Daoy (cell line): ENCODE measurements around the gene NFYA. TPM values are rescaled to one million over a fixed set of nuclear protein-coding genes. Genes with fewer than 3 reads are reported as not detected.

Experiments used
- DNase-seq: peaks from one replicate; pipeline ENCODE4 v3.0.0-alpha.2; 2015; ENCODE audit warnings: low read depth
- total RNA-seq: library from RNA; depleted of rRNA; stranded (reverse); fragments of >200 nt; shearing (Covaris generic); gene quantifications from 2 replicates; pipeline ENCODE4 v1.2.3, GENCODE V29; 2014

NFYA gene
- total RNA-seq, 1 experiment from 2014 or later, result 13.1 TPM

DNA sequence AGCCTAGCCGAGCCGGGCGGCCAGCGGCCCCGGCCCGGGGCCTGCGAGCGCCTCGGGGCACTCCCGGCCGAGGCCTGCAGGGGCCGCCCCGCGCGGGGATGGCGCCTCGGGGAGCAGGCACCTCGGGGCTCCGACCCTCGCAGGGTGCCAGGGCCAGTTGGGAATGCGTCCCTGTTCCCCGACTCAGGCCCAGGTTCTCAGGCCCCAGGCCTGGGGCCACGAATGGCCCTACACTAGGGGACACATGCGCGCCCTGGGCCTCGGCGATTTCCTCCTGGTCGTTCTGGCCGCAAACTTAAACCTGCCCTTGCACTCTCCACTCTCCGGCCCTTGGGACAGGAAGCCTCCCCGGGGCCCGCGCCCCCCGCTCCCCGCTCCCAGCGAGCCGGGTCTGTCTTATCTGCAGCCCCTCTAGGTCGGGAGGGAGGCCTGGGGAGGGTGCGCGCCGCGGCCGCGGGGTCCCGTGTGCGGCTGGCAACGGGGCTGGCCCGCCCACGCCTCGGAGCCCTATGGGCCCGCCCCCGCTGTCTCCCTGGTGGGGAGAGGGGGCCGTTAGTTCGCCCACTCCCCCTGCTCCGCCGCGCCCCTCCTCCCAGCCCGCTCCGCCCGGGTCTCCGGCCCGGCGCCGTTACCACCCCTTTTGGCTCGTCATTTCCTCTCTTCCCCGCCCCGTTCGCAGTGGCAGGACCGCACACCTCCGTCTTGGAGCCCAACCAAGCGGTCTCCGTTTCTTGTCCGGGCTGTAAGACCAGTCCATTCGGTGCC, 611 bp downstream of the NFYA start:
- DNase-seq, result peak; percentile 94

DNA sequence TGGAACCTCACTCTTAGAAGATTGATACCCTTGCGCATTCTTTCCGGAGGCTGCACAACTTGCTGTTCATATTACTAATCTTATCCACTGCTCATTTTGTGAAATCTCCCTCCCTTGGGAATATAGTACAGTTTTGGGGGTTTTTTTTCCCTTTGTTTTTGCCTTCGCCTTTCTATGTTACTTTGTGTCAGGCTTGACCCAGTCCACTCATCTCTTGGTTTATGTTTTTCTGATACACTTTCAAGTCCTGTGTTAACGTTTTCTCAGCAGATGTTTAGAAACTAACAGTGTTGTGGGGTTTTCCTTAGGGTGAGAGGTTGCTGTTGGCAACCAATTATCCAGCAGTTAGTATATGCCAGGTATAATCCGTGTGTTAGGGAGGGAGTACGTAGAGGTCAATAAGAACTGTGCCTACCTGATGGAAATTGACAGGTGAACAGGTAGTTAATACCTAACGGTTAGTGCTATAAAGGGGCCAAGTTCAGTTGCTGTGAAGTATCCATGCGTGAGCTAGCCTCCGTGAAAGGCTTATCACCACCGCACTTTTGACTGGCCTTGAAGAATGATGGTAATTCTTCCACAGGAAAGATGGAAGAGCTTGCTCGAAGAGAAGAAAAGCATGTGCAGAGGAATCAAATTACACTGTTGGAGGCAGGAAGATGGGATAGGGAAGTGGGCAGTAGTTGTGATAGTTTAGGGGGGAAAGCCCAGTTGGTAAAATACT, 1.4 kb downstream of the NFYA start:
- peak; percentile 35 for DNase-seq

DNA sequence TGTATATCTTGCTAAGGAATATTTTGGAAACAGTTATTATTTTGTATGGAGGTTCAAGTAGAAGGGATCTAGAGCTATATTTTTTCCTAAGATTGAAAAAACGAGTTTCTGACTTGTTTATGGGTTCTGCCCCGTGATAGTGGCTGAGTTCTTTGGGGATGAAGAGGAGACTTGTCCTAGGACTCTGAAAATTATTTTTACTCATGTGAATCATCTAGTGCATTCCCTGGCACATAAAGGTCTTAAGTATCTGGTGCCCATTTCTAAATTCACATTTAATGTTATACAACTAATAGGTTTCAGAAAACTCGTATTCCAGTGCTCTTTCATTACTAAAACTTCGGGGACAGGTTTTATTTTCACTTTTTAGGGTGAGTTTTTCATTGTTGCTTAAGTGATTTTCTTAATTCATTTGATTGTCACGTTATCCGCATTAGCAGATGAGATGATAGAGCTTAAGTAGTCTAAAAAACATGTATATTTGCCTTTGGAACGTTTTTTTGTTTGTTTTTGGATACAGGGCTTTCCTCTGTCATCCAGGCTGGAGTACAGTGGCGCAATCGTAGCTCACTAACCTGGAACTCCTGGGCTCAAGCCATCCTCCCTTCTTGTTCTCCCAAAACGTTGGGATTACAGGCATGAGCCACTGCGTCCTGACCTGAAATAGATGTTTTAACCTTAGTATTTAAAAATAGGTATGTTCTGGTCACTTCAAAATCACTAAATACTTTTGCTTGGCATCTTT, 2.1 kb downstream of the NFYA start:
- DNase-seq, result no peak

DNA sequence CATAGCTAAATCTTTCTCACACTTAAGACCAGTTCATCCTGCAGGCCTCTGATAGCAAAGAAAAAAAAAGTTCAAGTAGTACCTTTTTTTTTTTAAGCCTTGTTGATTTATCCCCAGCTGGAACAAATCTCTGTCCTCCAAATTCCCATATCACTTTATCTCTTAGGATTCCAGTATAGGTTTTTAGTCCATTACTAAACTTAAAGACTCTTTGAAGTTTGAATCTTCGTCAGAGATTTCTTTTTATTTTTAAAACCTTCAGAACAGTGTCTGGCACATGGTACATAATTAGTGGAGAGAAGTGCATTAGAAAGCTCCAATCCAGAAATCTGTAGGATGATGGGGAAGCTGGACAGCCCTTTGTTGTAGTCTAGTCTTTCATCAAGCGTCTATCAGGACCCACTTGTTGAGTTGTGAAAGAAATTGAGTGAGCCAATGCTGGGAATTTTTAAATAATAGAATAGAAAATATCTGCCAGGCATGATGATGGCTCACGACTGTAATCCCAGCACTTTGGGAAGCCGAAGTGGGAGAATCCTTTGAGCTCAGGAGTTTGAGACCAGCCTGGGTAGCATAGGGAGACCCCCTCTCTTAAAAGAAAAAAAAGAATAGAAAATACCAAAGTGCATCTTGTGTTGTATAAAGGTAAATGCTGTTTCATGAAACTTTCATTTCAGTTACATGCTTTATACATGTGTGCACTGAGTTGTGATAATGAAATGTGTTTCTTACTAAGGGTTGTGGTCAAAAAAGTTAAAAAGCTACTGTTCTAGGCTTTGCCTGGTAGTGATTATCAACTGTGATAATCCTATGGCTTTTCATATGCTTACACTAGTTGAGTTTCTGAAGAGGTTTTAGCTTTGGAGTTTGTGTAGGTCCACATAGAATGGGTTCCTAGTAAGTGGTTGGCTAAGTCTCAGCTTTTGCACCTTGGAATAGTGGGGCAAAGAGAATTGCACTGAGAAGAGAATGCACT, 3.2 kb downstream of the NFYA start:
- DNase-seq, result no peak

DNA sequence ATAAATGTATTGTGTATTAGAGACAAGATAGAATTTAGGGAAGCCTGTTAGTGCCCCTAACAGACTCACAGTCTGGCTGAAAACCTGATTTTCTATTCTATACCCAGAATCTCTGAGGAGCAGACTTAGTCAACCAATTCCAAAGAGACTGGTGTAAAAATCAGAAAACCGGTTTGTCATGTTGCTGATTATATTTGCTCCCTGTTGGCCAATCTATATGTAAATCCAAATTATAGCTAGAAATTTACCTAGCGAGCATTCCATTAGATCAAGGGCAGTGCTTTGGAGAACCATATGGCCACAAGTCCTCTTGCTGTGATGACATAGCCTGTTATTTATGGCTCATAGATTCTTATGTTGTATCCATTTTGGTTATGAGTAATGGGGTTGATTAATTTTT, 4.8 kb downstream of the NFYA start:
- no peak for DNase-seq

DNA sequence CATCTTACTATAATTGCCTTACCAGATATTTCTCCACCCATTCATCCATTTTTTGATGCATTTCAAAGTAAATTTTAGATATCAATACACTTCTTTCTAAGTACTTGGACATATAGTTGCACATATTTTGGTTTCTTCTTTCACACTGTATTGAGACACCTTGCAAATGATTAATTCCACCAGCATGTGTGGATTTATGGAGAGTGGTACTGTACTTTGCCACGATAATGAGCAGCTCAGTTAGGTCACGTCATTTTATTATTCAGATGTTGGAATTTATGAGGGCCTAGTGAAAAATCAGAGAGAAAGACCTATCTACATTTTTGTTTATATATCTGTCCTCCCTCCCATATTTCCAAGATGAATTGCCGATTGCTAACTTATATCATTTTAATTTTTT, 5.3 kb downstream of the NFYA start:
- no peak for DNase-seq

DNA sequence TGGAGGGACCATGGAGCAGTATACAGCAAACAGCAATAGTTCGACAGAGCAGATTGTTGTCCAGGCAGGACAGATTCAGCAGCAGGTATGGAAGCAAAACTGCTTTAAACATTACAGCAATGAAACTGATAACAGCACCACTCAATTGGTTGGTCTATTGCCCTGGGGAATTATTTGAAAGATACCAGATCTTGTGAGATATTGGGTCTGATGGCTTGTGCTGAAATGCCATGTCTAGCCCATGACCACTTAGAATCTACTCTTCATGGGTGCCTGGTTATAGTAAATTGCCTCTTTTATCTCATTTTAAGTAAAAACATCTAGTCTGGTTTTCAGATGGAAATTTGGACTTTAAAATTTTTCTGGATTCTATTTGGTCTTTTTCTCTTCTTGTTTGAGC, 6.3 kb downstream of the NFYA start:
- DNase-seq, result no peak

DNA sequence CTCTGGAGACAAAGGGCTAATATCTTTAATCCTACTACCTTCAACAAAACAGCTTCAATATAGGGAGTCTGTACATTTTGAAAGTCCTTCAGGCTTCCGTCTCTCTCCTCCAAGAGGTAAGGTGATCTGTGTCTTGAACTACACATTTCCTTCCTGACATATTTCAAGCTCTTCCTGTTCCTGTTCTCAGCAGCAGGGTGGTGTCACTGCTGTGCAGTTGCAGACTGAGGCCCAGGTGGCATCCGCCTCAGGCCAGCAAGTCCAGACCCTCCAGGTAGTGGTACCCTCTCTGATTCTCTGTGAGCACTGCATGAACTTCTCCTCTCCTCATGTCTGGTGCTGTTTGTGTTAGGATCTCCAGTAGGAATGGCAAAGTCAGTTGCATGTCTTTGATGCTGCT, 7.8 kb downstream of the NFYA start:
- no peak for DNase-seq

DNA sequence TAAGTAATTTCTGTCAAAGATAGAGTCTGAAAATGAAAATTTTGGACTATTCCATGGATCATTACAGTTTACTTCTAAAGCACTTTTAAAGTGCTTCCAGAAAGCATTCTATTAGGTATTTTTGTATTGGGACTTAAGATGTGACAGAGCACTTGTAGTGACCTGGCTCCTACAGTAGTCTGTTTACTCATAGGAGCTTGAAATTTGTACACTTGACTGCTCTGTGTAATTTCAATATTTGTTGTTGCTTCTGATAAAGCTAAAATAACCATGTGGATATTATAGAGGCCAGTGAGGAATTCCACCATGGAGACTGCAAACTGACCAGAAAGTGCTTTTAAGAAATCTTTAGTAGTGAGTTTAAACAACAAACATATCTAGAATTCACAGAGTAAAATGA, 10.3 kb downstream of the NFYA start:
- no peak for DNase-seq

DNA sequence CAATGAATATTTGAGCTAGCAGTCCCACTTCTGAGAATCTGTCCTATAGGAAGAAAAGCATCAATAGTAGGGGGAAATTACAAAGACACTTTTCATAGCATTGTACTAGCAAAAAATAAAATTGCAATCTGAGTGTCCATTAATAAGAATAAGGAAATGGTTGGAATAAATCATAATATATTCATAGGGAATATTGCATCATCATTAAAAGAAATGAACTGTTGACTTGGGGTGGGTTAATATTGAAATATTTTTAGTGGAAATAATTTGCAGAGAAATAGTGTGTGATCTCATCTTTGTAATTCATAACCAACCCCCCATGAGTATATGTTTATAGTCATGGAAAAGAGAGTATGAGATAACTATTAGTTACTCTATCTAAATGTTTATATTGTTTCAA, 12.4 kb downstream of the NFYA start:
- DNase-seq, result no peak

DNA sequence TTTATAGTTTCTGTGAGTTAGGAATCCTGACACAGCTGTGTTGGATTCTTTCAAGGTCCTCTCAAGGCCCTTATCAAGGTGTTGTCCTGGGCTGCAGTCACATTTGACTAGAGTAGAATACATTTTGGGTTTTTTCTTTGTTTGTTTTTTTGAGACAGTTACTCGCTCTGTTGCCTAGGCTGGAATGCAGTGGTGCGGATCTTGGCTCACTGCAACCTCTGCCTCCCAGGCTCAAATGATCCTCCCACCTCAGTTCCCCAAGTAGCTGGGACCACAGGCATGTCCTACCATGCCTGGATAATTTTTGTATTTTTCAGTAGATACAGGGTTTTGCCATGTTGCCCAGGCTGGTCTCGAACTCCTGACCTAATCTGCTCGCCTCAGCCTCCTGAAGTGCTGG, 15.7 kb downstream of the NFYA start:
- DNase-seq, result no peak

DNA sequence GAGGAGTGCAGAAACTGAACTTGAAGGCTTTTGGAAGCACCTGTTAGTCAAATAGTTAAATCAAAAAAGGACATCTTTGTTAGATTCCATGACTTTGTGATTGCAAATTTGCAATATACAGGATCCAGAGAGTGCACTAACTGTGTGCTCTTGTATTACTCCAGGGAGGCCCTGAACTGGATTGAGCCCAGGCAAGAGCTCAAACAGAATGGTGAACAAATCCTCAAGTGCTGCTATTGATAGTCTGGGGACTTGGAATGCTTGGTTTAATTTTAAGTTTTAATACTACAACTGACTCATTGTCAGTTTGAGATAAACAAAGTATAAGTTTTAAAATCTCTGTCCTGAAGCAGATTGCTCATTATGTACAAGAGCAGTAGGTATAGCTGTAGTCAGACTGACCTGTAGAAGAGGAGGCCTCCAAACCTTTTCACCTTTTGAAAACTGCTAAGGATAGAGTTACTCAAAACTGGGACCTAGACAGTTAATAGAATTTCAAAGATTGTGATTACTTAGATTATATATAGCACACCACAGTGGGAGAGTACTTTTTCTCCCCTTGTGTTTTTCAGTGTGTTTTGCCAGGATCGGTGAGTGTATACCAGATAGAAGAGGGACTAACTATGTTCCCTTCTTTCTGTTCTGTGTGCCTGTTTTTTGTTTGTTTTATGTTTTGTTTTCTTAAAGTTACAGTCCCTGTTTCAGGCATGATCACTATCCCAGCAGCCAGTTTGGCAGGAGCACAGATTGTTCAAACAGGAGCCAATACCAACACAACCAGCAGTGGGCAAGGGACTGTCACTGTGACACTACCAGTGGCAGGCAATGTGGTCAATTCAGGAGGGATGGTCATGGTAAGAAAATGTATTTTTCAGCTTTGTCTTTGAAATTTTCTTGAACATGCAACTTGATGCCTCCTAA, 18.3 kb downstream of the NFYA start:
- DNase-seq, result no peak

DNA sequence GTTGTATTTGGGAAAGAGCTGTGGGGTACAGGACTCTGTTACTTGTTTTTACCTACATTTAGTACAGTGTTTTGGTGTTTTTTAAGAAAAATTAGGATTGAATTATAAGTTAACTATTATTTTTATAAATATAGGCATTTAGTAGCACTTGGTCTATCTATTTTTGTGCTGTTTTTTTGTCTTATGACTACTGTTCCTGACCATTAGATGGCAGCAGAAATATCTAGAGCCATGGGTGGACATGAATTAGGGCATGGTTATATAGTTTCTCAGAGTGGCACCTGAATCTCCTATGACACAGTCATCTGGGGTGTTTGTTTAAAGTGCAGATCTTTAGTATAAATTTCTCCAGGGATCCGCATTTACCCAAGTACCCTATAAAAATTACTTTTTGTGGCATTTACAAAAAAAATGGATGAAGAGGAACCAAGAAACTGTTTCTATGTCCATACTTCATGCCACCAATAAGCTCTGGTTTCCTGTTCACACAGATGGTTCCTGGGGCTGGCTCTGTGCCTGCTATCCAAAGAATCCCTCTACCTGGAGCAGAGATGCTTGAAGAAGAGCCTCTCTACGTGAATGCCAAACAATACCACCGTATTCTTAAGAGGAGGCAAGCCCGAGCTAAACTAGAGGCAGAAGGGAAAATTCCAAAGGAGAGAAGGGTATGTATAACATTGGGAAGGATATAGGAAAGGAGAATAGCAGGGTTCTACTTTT, 19.8 kb downstream of the NFYA start:
- DNase-seq, result peak; percentile 5

DNA sequence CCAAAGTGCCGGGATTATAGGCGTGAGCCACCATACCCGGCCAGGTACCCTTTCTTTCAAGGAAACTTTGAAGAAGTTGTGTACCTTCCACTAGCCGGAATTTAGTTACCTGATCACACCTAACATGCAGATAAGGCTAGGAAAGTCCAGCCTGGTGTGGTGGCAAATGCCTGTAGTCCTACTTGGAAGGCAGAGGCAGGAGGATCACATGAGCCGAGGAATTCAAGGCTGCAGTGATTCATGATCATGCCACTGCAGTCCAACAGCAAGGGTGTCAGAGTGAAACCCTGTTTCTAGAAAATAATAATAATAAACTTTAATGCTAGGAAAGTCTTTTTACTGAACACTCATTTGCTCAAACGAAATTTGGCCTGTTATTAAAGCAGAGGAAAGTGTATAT, 21.0 kb downstream of the NFYA start:
- DNase-seq, result no peak

DNA sequence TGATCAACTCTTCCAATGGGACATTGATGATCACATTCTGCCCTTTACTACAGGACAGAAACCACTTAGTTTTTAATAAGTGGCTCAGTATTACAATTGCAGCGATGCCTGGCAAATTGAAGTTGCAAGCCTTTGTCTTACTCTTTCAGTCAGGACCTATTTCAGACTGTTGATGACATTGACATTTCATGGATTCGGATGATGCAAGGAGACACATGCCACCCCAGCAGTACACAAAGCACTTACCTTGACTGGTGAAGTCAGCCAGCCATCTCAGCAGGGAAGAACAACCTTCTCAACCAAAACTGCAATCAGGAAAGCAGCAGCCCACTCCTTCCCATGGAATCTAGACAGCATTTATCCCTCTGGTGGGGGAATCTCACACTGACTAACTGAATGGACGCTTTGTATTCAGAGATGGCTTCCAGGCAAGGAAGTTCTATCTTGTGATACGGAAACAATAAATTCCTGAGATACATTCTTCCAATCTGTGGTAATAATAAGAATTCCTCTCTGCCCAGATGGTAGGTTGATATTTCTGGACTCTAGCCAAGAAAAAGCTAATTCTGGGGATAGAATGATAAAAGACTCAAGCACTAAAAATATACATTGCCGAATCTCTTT, 24.8 kb downstream of the NFYA start:
- peak; percentile 30 for DNase-seq

DNA sequence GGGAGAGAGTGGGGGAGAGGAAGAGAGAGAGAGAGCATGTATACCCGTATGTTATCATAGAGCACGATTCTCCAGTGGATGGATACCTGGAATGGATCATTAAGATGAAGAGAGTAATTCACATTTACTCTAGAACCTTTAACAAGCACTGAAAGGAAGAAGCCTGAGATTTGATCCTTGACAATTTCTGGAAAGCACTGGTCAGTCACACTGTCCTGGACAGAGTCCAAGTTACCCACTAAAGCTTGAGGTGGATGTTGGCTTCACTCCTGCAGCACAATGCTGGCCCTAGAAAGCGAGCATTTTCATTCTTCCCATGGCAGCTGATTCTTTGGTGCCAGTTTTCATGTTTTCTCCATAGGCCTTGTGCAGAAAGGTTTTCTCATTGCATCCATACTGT, 25.6 kb downstream of the NFYA start:
- DNase-seq, result no peak

DNA sequence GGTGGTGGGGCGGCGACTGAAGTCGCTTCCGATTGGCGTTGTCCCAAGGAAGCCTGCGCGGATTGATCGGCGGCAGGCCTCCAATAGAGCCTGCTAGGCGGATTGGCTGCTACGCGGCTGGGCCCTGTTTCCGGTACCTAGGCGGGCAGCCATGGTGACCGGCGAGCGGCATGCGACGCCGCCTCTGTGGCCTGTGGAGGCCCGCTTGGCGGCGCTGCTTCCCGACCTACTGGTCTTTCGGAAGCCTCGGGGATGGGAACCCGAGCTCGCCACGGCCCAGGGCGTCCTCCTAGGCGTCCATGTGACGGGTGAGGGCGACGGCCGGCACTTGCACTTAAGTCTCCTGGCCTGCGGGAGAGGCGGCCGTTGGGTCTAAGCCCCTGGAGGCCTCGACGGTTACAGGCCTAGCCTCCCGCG, 28.1 kb downstream of the NFYA start:
- no peak for DNase-seq

DNA sequence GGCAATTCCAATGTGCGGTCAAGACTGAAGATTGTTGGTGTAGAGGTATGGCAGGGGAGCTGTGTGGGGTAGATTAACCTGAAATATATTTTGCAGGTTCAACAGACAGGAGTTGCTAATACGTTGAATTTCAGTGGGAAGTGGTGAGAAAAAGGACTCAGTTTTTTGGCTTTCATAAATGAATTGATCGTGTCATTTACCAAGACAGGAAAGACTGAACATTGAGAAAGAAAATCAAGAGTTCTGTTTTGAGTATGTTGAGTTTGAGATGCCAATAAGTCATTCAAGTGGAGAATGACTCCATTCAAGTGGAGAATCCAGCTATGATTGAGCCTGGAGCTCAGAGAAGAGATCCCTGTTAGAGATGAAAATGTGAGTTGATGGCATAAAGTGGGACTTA, 31.1 kb downstream of the NFYA start:
- DNase-seq, result no peak

DNA sequence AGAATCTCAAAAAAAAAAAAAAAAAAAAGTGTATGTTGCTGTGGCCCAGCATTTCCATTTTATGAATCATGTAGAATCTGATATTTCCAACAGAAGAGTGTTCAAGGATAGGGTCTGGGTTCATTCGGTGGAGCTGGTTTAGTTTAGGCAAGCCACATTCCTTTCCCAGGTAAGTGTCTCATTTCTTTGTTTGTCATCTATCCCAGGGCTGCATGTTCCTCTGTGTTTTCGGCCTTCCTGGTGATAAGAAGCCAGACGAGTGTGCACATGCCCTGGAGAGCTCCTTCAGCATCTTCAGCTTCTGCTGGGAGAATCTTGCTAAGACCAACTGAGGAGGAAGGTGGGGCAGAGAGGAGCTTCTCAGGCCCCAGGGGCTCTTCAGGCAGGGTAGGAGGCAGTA, 38.2 kb downstream of the NFYA start:
- DNase-seq, result no peak
